ENCODE measurements around the gene PTPRT. TPM values are rescaled to one million over a fixed set of nuclear protein-coding genes. Genes with fewer than 3 reads are reported as not detected.

Gene PTPRT
- total RNA-seq, 1 experiment from 2014 or later: not detected

- Histone ChIP-seq H3K9me3 (ENCODE audit: low read depth, low read length, poor library complexity, severe bottlenecking) (no peaks in the 10 kb centered on the region), H3K27me3 (replicated peaks; ENCODE audit: insufficient read depth, low read depth, low read length, poor library complexity) (peaks cover 6% of the 10 kb centered on the region), H3K36me3 (ENCODE audit: insufficient read depth, low read length, poor library complexity, severe bottlenecking) (no peaks in the 10 kb centered on the region), H3K4me3 (ENCODE audit: low read depth, low read length, poor library complexity, severe bottlenecking) (no peak overlapping the region), H3K4me1 (ENCODE audit: insufficient read depth, low read length, poor library complexity, severe bottlenecking) (no peaks in the 10 kb centered on the region), H3K27ac (ENCODE audit: low read depth, low read length, poor library complexity, severe bottlenecking) (no peak overlapping the region)
- TF ChIP-seq EZH2 (IDR thresholded peaks at IDR 0.05; ENCODE audit: borderline replicate concordance, low read depth, low read length, poor library complexity, severe bottlenecking): no peak
- no peak for TF ChIP-seq CTCF (conservative IDR thresholded peaks at IDR 0.05; ENCODE audit: low read depth, low read length)
- CTCF ChIA-PET: no interaction called here
- no peak for DNase-seq (ENCODE audit: low spot score)
- intact Hi-C loops (cut with micrococcal nuclease; ENCODE audit: unreplicated experiment): no loop called here
- BruUV-seq (replicated peaks): no TSS peak
- POLR2A ChIA-PET (ENCODE audit: low non-redundant PET): no interaction called here
Measured at GRCh38 chr20:42516692-42517091, 673.0 kb downstream of the PTPRT start.

GRCh38 chr20:42510686-42511085, 679.0 kb downstream of the PTPRT start:
- Histone ChIP-seq H3K36me3 (ENCODE audit: insufficient read depth, low read length, poor library complexity, severe bottlenecking) (no peaks in the 10 kb centered on the region), H3K27me3 (replicated peaks; ENCODE audit: insufficient read depth, low read depth, low read length, poor library complexity) (no peaks in the 10 kb centered on the region), H3K9me3 (ENCODE audit: low read depth, low read length, poor library complexity, severe bottlenecking) (no peaks in the 10 kb centered on the region), H3K4me3 (ENCODE audit: low read depth, low read length, poor library complexity, severe bottlenecking) (no peak overlapping the region), H3K27ac (ENCODE audit: low read depth, low read length, poor library complexity, severe bottlenecking) (no peak overlapping the region), H3K4me1 (ENCODE audit: insufficient read depth, low read length, poor library complexity, severe bottlenecking) (no peaks in the 10 kb centered on the region)
- CTCF ChIA-PET: no interaction called here
- intact Hi-C loops (cut with micrococcal nuclease; ENCODE audit: unreplicated experiment): no loop called here
- DNase-seq (ENCODE audit: low spot score): no peak
- BruUV-seq (replicated peaks): no TSS peak
- POLR2A ChIA-PET (ENCODE audit: low non-redundant PET): no interaction called here
- TF ChIP-seq CTCF (conservative IDR thresholded peaks at IDR 0.05; ENCODE audit: low read depth, low read length): no peak
- TF ChIP-seq EZH2 (IDR thresholded peaks at IDR 0.05; ENCODE audit: borderline replicate concordance, low read depth, low read length, poor library complexity, severe bottlenecking): no peak

GRCh38 chr20:42507874-42508273, 681.8 kb downstream of the PTPRT start:
- CTCF ChIA-PET: no interaction called here
- POLR2A ChIA-PET (ENCODE audit: low non-redundant PET): no interaction called here
- no peak for DNase-seq (ENCODE audit: low spot score)

More at GRCh38 chr20:42507874-42508273, 681.8 kb downstream of the PTPRT start:
- Histone ChIP-seq H3K27ac (ENCODE audit: low read depth, low read length, poor library complexity, severe bottlenecking) (no peak overlapping the region), H3K36me3 (ENCODE audit: insufficient read depth, low read length, poor library complexity, severe bottlenecking) (no peaks in the 10 kb centered on the region), H3K9me3 (ENCODE audit: low read depth, low read length, poor library complexity, severe bottlenecking) (no peaks in the 10 kb centered on the region), H3K27me3 (replicated peaks; ENCODE audit: insufficient read depth, low read depth, low read length, poor library complexity) (no peaks in the 10 kb centered on the region), H3K4me1 (ENCODE audit: insufficient read depth, low read length, poor library complexity, severe bottlenecking) (no peaks in the 10 kb centered on the region), H3K4me3 (ENCODE audit: low read depth, low read length, poor library complexity, severe bottlenecking) (no peak overlapping the region)
- TF ChIP-seq CTCF (conservative IDR thresholded peaks at IDR 0.05; ENCODE audit: low read depth, low read length) (no peak), EZH2 (IDR thresholded peaks at IDR 0.05; ENCODE audit: borderline replicate concordance, low read depth, low read length, poor library complexity, severe bottlenecking) (no peak)
- intact Hi-C loops (cut with micrococcal nuclease; ENCODE audit: unreplicated experiment): no loop called here
- no TSS peak for BruUV-seq (replicated peaks)
